Measurements from ENCODE around the gene HIF3A.
"Not testable (repeated sequence)": the region's sequence is repeated elsewhere in the genome, so short reads cannot be mapped to it uniquely, and the experiment has no call there.

Gene HIF3A

DNA sequence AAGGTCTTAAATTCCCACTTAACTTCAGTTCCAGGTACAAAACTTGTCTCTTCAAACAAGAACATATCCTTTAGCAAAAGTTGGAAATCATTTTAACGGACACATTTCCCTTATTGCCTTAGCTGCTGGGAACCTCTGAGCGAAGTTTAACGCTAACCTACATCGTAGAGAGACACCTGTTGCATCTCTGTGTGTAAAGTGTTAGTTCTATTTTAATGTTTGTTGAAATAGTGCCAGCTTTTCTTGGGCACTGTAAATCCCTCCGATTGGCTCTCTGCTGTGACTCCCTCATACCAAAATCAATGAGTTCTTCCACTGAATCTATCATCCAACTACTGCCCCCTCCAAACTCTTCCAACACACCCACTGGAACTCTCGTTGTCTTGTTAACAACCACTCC lies 2.3 kb upstream of the HIF3A start:
- no peak for DNase-seq

GRCh38 chr19:46295401-46296201 lies 1.2 kb upstream of the HIF3A start:
- DNase-seq = no peak

DNA sequence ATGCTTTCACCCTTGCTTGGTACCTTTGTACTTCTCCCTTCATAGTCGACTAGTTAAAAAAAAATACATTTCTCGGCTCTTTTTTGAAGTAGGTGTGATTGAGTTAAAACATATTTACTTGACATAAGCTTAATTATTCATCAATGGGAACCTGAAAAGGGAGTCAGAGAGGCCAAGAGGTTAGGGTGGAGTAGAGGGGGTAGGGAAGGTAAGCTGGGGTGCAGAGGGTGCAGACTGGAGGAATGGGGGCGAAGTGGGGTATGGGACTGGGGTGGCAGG lies 701 bp upstream of the HIF3A start:
- no peak for DNase-seq

- DNase-seq = no peak
Measured at GRCh38 chr19:46297700-46298478, 1.0 kb downstream of the HIF3A start.

DNA sequence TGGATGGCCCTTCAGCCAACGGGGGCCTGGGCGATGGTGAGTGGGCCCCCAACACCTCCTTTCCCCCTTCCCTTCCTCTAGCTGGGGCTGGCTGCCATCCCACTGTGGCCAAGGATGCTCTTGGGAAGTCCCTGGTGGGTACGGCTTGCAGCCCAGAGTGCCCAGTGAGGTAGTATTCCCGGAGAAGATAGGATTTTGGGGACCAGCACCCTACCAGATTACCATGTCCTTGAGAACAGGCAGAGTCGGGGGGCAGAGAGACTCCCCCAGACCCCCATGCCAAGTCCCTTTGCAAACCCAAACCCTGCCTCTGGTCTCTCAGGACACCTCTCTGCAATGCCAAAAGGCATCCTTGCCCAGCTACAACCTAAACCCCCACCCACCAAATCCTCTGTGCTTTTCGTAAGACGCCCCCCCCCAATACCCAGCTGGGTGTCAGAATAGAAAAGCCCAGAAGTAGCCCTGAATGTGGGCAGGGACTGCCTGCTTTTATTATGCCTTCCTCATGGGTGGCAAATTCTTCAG lies 1.7 kb downstream of the HIF3A start:
- DNase-seq = no peak

DNA sequence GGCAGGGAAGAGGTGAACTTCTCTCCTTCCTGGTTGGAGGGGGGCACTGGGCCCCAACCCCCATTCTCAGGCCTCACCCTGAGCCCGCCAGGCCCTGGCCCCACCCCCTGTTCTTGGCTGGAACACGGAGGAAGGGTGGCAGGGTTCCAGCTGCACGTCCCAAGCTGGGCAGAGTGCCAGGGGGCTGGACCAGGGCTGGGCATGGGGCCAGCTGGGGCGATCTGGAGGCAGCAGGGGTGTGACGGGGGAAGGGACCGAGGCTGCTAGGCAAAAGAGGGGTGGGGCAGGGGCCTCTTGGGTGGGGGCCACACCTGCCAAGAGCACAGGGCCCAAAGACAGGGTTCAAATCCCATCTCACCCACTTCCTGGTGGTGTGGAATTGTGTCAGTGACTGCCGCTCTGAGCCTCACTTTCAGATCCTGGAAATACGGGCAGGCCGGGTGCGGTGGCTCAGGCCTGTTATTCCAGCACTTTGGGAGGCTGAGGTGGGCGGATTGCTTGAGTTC lies 2.2 kb downstream of the HIF3A start:
- no peak for DNase-seq

DNA sequence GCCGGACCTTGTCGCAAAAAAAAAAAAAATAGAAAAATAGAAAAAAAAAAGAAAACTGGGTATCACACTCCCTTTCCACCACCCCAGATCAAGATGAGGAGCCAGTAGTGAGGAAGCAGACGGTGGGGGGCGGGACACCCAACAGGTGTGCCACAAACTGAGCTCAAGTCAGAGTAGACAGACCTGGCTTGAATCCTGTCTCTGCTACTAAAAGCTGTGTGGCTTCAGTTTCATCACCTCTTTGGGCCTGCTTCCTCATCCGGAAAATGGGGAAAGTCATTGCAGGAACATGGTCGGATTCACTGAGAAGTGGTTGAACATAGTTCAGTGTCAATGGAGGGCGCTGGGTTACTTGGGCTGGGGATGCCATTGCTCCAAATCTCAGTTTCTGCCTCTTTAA lies 2.9 kb downstream of the HIF3A start:
- DNase-seq = no peak

DNA sequence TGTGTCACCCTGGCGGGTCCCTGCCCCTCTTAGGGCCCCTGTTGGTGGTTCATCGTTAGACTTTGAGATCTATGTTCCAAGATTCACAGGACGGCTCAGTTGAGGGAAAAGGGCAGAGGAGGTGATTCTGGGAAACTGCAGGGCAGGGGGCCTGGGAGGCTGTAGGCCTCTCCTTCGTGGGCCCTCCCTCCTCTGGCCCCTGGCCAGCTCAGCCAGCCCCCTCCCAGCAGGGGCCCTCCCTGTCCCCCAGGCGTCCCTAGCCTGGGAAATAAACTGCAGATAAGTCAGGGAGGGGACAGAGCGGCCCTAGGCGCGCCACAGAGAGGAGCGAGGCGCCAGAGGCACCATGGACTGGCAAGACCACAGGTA lies 6.5 kb downstream of the HIF3A start:
- no peak for DNase-seq

GRCh38 chr19:46303691-46304397 lies 7.0 kb downstream of the HIF3A start:
- no peak for DNase-seq

GRCh38 chr19:46306501-46306900 lies 9.7 kb downstream of the HIF3A start:
- no peak for DNase-seq

DNA sequence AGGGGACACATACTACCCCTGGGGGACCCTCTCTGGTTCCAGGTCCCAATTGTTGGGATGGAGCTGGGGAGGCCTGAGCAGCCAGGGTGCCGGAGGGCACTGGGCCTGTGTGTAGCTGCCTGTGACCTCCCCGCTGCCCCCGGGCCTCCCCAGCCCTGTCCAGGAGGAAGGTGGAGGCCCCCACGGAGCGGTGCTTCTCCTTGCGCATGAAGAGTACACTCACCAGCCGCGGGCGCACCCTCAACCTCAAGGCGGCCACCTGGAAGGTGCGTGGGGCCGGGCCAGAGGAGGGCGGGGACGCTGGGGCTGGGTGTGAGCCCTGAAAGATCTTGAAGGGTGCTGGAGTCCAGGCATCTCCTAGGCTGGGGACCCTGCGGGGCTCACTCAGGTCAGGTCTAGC lies 11.7 kb downstream of the HIF3A start:
- DNase-seq = no peak

DNA sequence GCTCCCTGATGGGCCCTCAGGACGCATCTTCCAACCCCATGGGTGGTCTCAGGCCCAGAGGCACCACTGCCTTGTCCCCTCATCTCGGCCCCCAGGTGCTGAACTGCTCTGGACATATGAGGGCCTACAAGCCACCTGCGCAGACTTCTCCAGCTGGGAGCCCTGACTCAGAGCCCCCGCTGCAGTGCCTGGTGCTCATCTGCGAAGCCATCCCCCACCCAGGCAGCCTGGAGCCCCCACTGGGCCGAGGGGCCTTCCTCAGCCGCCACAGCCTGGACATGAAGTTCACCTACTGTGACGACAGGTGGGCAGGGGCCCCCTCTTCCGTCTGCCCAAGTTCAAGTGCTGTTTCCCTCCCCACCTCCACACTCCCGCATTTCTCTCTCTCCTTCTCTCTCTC lies 12.2 kb downstream of the HIF3A start:
- DNase-seq = no peak

GRCh38 chr19:46311444-46311843 lies 14.6 kb downstream of the HIF3A start:
- no peak for DNase-seq

- DNase-seq = not testable (repeated sequence)
Measured at GRCh38 chr19:46313540-46314469, 17.0 kb downstream of the HIF3A start.

- DNase-seq = no peak
Measured at GRCh38 chr19:46317339-46317738, 20.5 kb downstream of the HIF3A start.

DNA sequence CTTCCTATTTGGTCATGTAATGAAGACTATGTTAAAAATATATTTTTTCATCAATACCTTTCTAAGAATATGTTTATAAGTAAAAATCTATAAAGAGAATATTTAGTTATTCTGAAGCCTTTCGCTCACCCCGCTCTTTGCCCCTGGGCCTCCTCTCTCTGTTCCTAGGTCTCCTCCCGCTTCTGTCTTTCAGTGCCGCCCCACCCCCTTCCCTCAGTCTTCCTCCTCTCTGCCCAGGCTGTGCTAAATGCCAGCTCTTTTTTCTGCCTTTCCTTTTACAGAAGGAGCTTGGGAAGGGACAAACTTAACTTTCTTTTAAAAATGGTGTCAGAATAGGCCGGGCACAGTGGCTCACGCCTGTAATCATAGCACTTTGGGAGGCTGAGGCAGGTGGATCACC lies 22.8 kb downstream of the HIF3A start:
- DNase-seq = no peak

DNA sequence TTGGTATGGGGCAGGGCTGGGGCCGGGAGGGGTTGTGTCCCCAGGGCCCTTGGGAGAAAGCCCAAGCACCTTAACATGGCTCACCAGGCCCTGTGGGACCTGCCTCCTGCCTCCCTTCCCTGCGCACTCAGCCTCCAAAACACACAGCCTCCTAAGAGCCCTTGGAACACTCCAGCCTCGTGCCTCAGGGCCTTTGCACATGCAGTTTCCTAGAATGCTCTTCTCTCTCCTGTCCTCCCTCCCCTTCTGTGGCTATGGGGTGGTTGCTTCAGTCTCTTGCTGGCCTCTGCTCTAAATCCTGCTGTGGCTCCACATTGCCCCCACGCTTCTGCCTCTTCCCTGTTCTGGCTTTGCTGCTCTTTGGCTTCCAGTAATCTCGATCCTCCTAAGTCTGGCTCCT lies 23.7 kb downstream of the HIF3A start:
- DNase-seq = no peak

DNA sequence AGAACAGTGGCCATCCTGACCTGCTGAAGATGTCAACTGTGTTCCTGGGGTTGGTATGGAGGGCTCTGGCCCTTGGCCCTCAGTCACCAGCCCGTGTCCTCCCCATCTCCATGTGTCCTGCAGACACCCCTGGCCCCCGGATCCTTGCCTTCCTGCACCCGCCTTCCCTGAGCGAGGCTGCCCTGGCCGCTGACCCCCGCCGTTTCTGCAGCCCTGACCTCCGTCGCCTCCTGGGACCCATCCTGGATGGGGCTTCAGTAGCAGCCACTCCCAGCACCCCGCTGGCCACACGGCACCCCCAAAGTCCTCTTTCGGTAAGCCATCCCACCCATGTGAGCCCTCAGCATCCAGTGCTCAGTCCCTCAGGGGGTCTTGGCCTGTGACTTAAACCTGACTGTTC lies 24.8 kb downstream of the HIF3A start:
- DNase-seq = no peak

DNA sequence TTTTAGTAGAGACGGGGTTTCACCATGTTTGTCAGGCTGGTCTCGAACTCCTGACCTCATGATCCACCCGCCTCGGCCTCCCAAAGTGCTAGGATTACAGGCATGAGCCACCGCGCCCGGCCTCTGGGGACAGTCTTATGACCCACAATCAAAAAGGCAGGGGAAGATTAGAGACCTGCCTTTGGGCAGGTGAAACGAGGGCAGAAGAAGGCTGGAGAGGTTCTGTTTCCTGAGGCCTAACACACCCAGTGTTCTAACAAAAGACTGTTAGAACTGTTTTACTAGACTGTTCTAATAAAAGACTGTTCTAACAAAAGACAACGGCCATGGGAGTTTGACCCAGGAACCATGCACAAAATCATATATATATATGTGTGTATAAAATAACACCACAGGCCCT lies 26.4 kb downstream of the HIF3A start:
- DNase-seq = not testable (repeated sequence)

GRCh38 chr19:46324277-46324676 lies 27.4 kb downstream of the HIF3A start:
- no peak for DNase-seq

- no peak for DNase-seq
Measured at GRCh38 chr19:46326608-46327007, 29.8 kb downstream of the HIF3A start.

GRCh38 chr19:46328079-46328478 lies 31.2 kb downstream of the HIF3A start:
- no peak for DNase-seq

All from CD4-positive, alpha-beta T cell treated with Interferon alpha-2 for 1 hour (primary cell).